Glutamatergic neuron (in vitro differentiated cells): Measurements from ENCODE around the gene TNFRSF11A. TPM values are rescaled to one million over a fixed set of nuclear protein-coding genes. Genes with fewer than 3 reads are reported as not detected.

Experiments
- DNase-seq: peaks from one replicate; pipeline ENCODE4 v3.0.0; 2022
- H3K27ac Mint-ChIP-seq: one replicate; pipeline ENCODE4 v1.8.0; 2020; ENCODE audit warnings: mild to moderate bottlenecking, mixed read lengths, inconsistent platforms; ENCODE audit not compliant: unreplicated experiment
- H3K27me3 Mint-ChIP-seq: one replicate; pipeline ENCODE4 v1.8.0; 2020; ENCODE audit warnings: mild to moderate bottlenecking, moderate library complexity, mixed read lengths, inconsistent platforms; ENCODE audit not compliant: unreplicated experiment
- H3K36me3 Mint-ChIP-seq: one replicate; pipeline ENCODE4 v1.8.0; 2020; ENCODE audit warnings: mild to moderate bottlenecking, mixed read lengths, inconsistent platforms; ENCODE audit not compliant: unreplicated experiment
- H3K4me1 Mint-ChIP-seq: one replicate; pipeline ENCODE4 v1.8.0; 2020; ENCODE audit warnings: mild to moderate bottlenecking, low read depth, mixed read lengths, inconsistent platforms; ENCODE audit not compliant: unreplicated experiment
- H3K4me3 Mint-ChIP-seq: one replicate; pipeline ENCODE4 v1.8.0; 2020; ENCODE audit warnings: mild to moderate bottlenecking, mixed read lengths, inconsistent platforms; ENCODE audit not compliant: unreplicated experiment
- H3K9me3 Mint-ChIP-seq: one replicate; pipeline ENCODE4 v1.8.0; 2020; ENCODE audit warnings: mild to moderate bottlenecking, moderate library complexity, mixed read lengths, inconsistent platforms; ENCODE audit not compliant: unreplicated experiment
- total RNA-seq: library from RNA; stranded (reverse); fragmentation: NEBNext Ultra II Directional; extraction: Animal tissue kit (Norgen Biotek cat#: 25700); gene quantifications from one replicate; pipeline ENCODE4 v1.2.1, GENCODE V29; 2021; ENCODE audit not compliant: unreplicated experiment
- TF ChIP-seq, protein P1 (sequence below): fragments of 200-600 bp; sonication (generic); IDR thresholded peaks from one replicate; pipeline ENCODE4 v1.5.0; 2021; ENCODE audit not compliant: partially characterized antibody, unreplicated experiment

The TNFRSF11A gene
- total RNA-seq, 1 donor from 2014 or later, result 1.2 TPM

DNA sequence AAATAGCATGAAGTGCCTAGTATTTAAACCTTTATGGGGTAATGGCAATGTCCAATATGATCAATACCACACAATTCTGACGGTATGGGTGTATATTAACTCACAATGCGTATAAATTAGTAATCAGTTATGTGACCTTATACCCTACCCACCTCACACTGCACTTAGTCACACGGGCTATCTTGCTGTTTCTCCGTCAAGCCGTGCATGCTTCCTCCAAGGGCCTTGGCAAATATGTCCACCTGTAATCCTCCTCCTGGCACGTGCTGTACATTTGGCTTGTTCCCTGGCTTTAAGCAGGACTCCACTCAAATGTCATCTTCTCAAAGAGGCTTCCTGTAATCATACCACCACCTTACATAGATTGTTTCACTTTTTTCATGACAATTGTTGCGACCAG, 12.2 kb downstream of the TNFRSF11A start:
- H3K4me1 Mint-ChIP-seq, result no peaks in the 10 kb centered on the region
- DNase-seq, result no peak
- peaks cover 4% of the 10 kb centered on the region for H3K27me3 Mint-ChIP-seq
- no peaks in the 10 kb centered on the region for H3K9me3 Mint-ChIP-seq
- TF ChIP-seq, protein P1, sequence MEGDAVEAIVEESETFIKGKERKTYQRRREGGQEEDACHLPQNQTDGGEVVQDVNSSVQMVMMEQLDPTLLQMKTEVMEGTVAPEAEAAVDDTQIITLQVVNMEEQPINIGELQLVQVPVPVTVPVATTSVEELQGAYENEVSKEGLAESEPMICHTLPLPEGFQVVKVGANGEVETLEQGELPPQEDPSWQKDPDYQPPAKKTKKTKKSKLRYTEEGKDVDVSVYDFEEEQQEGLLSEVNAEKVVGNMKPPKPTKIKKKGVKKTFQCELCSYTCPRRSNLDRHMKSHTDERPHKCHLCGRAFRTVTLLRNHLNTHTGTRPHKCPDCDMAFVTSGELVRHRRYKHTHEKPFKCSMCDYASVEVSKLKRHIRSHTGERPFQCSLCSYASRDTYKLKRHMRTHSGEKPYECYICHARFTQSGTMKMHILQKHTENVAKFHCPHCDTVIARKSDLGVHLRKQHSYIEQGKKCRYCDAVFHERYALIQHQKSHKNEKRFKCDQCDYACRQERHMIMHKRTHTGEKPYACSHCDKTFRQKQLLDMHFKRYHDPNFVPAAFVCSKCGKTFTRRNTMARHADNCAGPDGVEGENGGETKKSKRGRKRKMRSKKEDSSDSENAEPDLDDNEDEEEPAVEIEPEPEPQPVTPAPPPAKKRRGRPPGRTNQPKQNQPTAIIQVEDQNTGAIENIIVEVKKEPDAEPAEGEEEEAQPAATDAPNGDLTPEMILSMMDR, result no peak
- H3K4me3 Mint-ChIP-seq, result no peak overlapping the region
- H3K27ac Mint-ChIP-seq, result no peak overlapping the region
- H3K36me3 Mint-ChIP-seq, result no peaks in the 10 kb centered on the region

DNA sequence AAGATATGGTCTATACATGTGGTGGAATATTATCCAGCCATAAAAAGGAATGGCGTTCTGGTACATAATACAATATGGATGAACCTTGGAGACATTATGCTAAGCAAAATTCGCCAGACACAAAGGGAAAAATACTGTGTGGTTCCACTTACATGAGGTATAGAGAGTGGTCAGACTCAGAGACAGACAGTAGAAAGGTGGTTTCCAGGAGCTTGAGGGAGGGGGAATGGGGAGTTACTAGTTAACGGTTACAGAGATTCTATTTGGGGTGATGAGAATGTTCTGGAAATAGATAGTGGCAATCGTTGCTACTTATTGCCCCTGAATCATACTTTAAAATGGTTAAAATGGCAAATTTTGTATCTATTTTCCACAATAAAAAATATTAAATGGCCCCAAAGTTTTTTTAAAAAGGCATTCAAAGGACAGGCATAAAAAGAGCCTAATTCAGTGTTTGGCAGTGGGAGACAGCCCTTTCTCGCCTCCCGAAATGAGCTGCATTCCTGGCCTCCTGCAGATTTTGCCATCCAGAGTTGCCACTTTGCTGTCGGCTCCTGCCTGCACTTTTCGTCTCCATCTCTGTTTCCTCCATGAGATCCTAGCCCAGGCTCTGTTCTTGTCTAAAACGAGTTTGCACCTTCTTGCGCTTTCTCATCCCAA, 13.5 kb downstream of the TNFRSF11A start:
- Mint-ChIP-seq H3K4me3 (no peak overlapping the region), H3K27ac (no peak overlapping the region), H3K36me3 (no peaks in the 10 kb centered on the region), H3K9me3 (no peaks in the 10 kb centered on the region), H3K4me1 (no peaks in the 10 kb centered on the region), H3K27me3 (peaks cover 4% of the 10 kb centered on the region)
- TF ChIP-seq, protein P1, result no peak
- DNase-seq, result no peak

DNA sequence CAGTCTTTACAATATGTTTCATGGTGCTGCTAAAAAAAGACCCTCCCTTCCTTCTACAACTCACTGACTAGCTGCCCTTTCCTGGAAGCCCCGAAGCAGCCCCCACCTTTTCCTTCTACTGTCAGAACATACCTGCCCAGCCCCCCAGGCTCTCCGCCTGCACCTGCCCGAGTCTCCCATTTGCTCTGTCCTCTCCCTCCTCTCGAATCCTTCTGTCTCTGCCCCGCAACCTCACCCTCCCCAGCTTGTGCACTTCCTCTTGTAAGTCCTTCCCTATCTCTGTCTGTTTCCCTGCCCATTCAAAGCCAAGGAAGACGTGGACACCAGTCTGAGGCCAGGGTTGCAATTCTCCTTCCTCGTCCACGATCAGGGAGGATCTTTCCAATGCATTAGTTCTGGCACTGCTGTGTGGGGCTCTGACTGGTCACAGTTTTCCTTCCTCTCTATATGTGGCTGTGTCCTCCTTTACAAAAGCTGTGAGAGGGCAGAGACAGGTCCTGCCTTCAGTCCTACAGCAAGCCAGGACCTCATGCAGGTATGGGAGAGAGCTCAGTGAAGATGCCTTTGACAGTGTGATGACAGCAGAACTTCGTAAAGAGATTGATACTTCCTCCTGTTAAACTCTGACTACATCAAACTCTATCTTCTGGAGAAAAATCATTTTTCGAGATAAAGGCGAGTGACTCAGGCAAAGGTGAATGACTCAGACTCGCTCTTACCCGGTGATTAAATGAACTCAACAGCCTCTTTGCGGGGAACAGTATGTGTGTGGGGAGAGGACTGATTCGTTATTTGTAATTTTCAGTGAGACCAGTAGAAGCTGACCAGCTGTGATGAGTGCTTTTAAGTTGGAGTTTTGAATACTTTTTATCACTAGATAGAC, 14.2 kb downstream of the TNFRSF11A start:
- H3K4me3 Mint-ChIP-seq, result no peak overlapping the region
- no peak overlapping the region for H3K27ac Mint-ChIP-seq
- no peaks in the 10 kb centered on the region for H3K36me3 Mint-ChIP-seq
- TF ChIP-seq, protein P1, result no peak
- H3K4me1 Mint-ChIP-seq, result no peaks in the 10 kb centered on the region
- H3K9me3 Mint-ChIP-seq, result no peaks in the 10 kb centered on the region
- H3K27me3 Mint-ChIP-seq, result peaks cover 4% of the 10 kb centered on the region
- DNase-seq, result no peak

DNA sequence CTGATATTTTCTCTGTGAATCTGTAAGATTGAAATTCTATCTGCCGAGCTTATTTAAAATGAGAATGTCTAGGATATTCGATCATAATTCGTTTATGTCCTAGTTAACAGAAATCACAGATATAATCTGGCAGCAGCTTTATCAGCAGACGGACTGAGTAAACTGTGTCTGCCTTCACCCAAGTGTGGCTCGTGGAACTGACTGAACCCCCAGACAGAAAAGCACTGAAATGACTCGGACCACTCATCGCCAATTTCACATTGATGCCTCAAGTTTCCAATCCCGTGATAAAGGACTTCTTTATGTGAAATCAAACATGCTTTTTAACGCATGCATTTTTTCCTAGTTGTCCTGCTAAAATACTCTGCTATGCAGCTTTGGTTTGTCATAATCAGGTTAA, 15.9 kb downstream of the TNFRSF11A start:
- Mint-ChIP-seq H3K27me3 (peaks cover 2% of the 10 kb centered on the region), H3K27ac (no peak overlapping the region), H3K9me3 (no peaks in the 10 kb centered on the region), H3K36me3 (no peaks in the 10 kb centered on the region), H3K4me3 (no peak overlapping the region), H3K4me1 (no peaks in the 10 kb centered on the region)
- DNase-seq, result no peak
- TF ChIP-seq, protein P1, result no peak

DNA sequence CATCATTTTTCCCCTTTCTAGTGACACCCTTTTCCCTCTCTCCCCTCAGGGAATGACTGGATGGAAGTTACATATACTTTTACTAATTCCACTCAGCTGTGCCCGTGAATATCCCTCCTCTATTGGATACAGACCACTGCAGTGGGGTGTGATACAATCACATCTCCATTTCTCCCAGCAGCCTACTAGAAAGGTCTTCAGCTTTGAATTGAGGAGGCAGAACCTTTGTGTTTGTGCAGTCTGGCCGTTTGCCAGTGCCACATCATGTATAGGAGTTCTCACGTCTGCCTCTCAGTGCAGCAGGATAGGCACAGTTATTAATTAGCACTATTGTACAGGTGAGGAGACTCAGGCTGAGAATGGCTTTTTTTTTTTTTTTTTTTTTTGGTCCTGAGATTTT, 16.4 kb downstream of the TNFRSF11A start:
- Mint-ChIP-seq H3K27me3 (peaks cover 4% of the 10 kb centered on the region), H3K4me1 (peaks cover under 1% of the 10 kb centered on the region), H3K27ac (no peak overlapping the region), H3K9me3 (no peaks in the 10 kb centered on the region), H3K4me3 (no peak overlapping the region), H3K36me3 (no peaks in the 10 kb centered on the region)
- TF ChIP-seq, protein P1, result no peak
- no peak for DNase-seq
